D721Med (cell line): ENCODE results near the gene BTRC.

Source experiments
- DNase-seq: peaks from one replicate; pipeline ENCODE4 v3.0.0; 2011; ENCODE audit warnings: low spot score; ENCODE audit not compliant: insufficient read length
- FAIRE-seq: peaks from 2 replicates; lab custom pipeline; 2011; peaks lifted over from hg19 to GRCh38; lab: Jason Lieb, UNC
- TF ChIP-seq, protein P1 (sequence below): IDR thresholded peaks from 2 replicates; pipeline ENCODE4 v1.5.1; 2012; ENCODE audit warnings: mild to moderate bottlenecking, control low read depth; ENCODE audit not compliant: insufficient read depth; ENCODE audit errors: missing control alignments

Gene BTRC

DNA sequence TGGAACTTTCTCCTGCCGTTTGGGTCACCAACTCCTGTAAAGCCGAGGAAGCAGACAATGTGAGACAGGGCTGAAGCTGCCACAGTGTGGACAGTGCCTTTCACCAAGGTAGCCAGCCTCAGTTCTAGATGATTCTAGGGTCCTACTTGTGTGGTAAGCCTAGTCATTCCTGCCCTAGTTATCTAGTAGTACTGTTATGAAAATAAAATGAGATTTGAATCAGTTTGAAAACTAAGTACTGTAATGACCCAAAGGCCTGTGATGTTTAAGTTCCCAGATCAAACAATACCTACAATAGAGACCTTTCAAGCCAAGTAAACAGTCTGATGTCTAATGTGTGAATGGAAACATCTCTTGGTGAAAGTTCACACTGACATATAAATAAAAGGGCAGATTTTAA is 197.0 kb downstream of the BTRC start:
- TF ChIP-seq, protein P1, sequence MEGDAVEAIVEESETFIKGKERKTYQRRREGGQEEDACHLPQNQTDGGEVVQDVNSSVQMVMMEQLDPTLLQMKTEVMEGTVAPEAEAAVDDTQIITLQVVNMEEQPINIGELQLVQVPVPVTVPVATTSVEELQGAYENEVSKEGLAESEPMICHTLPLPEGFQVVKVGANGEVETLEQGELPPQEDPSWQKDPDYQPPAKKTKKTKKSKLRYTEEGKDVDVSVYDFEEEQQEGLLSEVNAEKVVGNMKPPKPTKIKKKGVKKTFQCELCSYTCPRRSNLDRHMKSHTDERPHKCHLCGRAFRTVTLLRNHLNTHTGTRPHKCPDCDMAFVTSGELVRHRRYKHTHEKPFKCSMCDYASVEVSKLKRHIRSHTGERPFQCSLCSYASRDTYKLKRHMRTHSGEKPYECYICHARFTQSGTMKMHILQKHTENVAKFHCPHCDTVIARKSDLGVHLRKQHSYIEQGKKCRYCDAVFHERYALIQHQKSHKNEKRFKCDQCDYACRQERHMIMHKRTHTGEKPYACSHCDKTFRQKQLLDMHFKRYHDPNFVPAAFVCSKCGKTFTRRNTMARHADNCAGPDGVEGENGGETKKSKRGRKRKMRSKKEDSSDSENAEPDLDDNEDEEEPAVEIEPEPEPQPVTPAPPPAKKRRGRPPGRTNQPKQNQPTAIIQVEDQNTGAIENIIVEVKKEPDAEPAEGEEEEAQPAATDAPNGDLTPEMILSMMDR = no peak
- DNase-seq = no peak
- FAIRE-seq = no peak

DNA sequence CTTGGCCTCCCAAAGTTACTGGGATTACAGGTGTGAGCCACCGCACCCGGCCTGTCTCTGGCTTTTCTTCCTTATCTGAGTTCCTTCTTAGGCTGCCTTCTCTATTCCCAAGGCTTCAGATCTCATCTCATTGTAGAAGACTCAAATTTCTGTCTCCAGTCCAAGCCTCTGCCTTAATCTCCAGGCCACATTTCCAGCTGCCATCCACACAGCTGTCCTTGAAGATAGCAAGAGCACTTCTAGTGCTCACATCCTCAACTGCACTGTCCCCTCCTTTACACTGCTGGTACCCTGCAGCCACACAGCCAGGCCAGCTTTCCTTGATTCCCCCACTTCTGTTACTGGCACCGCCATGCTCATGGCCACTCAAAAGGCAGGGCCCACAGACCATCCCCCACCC is 198.5 kb downstream of the BTRC start:
- TF ChIP-seq, protein P1 = no peak
- no peak for DNase-seq
- FAIRE-seq = no peak

DNA sequence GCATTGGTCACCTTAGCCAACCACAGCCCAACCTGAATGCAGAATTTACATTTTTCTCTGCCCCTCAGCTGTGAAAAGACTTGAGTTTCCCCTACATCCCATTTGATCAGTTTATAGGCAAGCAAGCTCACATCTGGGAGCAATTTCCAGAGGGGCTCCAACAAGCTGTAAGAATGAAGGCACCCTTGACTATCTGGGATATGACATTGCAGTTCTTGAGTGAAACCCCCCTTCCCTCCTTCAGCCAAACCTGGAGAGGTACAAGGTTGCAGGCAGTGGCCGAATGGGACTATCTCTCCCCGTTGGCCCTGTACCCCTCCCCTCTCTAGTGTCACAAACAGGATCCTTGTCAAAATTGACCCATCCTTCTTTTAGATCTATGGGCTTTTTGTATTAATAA is 203.6 kb downstream of the BTRC start:
- DNase-seq (no peak), FAIRE-seq (no peak)
- TF ChIP-seq, protein P1 = no peak

DNA sequence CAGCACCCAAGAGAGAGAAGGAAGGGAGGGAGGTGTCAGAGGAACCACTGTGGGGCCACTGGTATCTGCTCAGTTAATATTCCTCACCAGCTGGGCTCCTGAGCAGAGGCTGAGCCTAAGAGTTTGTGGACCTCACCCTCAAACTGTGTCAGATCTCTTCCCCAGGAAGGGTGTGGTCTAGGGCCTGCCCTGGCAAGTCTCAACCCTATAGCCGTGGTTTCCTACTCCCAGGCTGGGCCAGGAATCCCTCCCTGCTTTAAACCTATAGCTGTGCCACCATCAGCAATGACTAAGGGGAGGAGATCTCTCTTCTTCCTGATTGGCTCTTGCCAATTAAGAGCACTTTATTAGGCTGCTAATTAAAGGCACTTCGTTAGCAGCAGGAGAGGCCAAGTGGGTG is 204.2 kb downstream of the BTRC start:
- FAIRE-seq = no peak
- no peak for DNase-seq
- TF ChIP-seq, protein P1 = no peak

DNA sequence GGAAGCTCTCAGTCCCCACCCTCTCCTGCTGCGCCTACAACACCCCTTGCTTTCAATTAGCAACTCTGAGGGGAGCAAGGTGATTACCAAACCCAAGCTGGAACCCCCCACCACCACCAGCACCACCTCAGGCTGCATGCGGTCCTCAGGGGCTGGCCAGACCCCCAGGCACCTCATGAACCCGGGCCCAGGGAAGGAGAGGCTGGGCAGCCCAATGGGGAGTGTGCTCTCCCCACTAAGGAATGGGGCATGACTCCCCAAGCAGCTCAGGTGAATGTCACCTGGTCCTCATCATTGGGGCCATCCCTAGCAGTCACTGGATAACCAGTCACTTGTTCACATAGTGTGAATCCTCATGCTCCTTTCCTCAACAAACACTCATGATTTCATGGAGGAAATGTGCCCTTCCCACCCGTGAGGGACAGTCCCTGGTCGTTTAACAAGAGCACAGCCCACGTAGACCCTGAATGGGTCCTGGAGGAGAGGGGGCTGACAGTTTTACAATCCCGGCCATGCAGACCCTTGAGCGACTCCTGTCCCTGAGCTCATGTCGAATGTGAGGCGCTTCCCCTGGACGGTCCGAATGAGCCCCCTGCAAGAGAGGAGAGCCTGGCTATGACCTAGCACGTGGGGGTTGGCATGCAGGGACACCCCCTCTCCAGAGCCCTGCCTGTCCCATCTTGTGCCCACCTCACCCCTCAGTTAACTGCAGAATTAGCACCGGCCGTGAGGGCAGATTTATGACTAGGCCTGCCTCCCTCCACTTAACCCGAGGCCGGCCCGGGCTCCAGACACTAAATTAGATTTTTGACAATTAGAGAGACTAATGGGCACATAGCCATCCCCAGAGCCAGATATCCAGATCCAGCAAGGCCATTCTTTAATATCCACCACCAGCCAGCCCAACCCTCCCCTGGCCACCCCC is 205.0 kb downstream of the BTRC start:
- DNase-seq (no peak), FAIRE-seq (no peak)
- TF ChIP-seq, protein P1 = no peak

DNA sequence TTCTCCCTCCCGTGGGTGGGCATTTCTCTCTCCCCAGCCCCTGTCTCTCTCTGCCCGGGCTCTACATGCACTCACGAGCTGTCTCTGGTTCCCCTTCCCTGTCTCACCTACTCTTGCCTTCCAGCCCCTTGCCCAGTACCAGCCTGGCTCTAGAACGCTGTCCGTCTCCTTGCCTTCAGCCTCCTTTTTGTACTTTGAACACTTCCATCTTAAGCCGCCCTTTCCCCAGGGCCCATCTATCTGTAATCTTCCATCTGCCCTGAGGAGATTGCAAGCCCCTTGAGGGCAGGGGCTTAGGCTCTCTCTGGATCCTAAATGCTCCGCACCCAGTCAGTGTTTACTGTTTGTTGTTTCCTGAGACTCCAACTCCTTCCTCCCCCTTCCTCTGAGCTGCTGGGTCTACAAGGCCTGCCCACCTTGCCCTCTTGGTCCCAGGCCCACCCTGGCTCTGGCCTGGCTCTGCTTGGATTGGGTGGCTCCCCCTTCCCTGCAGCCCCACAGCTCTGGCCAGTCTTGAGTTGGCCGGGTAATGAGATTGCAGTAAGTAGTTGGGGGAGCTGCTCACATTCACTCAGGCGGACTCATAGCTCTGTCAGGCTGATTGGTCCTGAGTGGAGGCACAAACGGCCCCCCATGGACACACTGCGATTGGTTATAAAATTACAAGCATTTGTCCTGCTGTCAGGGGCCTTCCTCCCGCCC is 205.8 kb downstream of the BTRC start:
- TF ChIP-seq, protein P1 = no peak
- FAIRE-seq = no peak
- no peak for DNase-seq
